Prostate gland (tissue), 2 donors: ENCODE results near the gene CELSR3.

ENCODE experiments used
- CTCF ChIP-seq, 4 experiments: fragments of 200-600 bp in 2 of 4; fragments of 450-650 bp in 2 of 4; sonication (generic) in 2 of 4; IDR thresholded peaks; 1 replicate in 3 of 4; 2 replicates in 1 of 4; pipeline ENCODE4 v1.5.1; 2016 to 2019; ENCODE audit warnings: antibody characterized with exemption in 4 of 4, mild to moderate bottlenecking in 2 of 4, moderate library complexity in 2 of 4
- POLR2A ChIP-seq: fragments of 450-650 bp; IDR thresholded peaks from one replicate; pipeline ENCODE4 v1.6.1; 2016; ENCODE audit warnings: antibody characterized with exemption, mild to moderate bottlenecking
- POLR2AphosphoS5 ChIP-seq: sonication (generic); formaldehyde crosslinking; IDR thresholded peaks from one replicate; pipeline ENCODE4 v1.6.1; 2017; ENCODE audit warnings: antibody characterized with exemption

GRCh38 chr3:48644898-48645760 is 17.6 kb downstream of the CELSR3 start:
- TF ChIP-seq CTCF (IDR thresholded peaks at IDR 0.05) (no peak), POLR2AphosphoS5 (no peak), POLR2A (no peak)
